SK-N-SH (cell line): ENCODE measurements around the gene ZNF407. TPM values are rescaled to one million over a fixed set of nuclear protein-coding genes. Genes with fewer than 3 reads are reported as not detected.

Experiments used
- CTCF ChIA-PET: fragments of 300-600, 350-600 bp; formaldehyde crosslinking; extraction: SDS; loops from one replicate; lab custom pipeline; 2021; lab: Yijun Ruan, JAX
- POLR2A ChIA-PET: fragments of 350-600 bp; sonication (Branson Sonifier 250); formaldehyde crosslinking; extraction: SDS; loops from one replicate; lab custom pipeline; 2020; ENCODE audit warnings: antibody characterized with exemption, inconsistent platforms; lab: Yijun Ruan, JAX
- DNase-seq: peaks from one replicate; pipeline ENCODE4 v3.0.0; 2012
- H2AFZ ChIP-seq: fragments of 200-600 bp; sonication (generic); 2 replicates; pipeline ENCODE4 v1.8.1; 2016; ENCODE audit warnings: antibody characterized with exemption, mild to moderate bottlenecking, low read depth
- H3F3A ChIP-seq: fragments of 200-600 bp; sonication (generic); replicated peaks from 2 replicates; pipeline ENCODE3; 2016; ENCODE audit warnings: antibody characterized with exemption, mild to moderate bottlenecking; ENCODE audit not compliant: insufficient read depth
- H3K27ac ChIP-seq, 2 experiments: fragments of 200-500 bp in 1 of 2; fragments of 200-600 bp in 1 of 2; sonication (Bioruptor generic) in 1 of 2; sonication (generic), shearing (Covaris generic) in 1 of 2; 2 replicates each; pipeline versions ENCODE4 v1.5.1 to v1.6.1; 2014 to 2016; ENCODE audit warnings: low read depth in 2 of 2, inconsistent platforms in 1 of 2, low read length in 1 of 2, mild to moderate bottlenecking in 1 of 2, mixed read lengths in 1 of 2
- H3K27me3 ChIP-seq: fragments of 200-600 bp; sonication (generic), shearing (Covaris generic); 2 replicates; pipeline ENCODE4 v1.6.1; 2016; ENCODE audit warnings: mixed run types; ENCODE audit not compliant: insufficient read depth
- H3K36me3 ChIP-seq, 2 experiments: fragments of 200-500 bp in 1 of 2; fragments of 200-600 bp in 1 of 2; sonication (Bioruptor generic) in 1 of 2; sonication (generic) in 1 of 2; replicated peaks in 1 of 2; 2 replicates each; pipeline versions ENCODE3 to v1.5.1; 2014 to 2016; ENCODE audit warnings: low read length in 1 of 2, mild to moderate bottlenecking in 1 of 2; ENCODE audit not compliant: insufficient read depth in 2 of 2, control insufficient read depth in 1 of 2
- H3K4me1 ChIP-seq, 2 experiments: fragments of 200-500 bp in 1 of 2; fragments of 200-600 bp in 1 of 2; sonication (Bioruptor generic) in 1 of 2; sonication (generic), shearing (Covaris generic) in 1 of 2; 2 replicates each; pipeline versions ENCODE4 v1.5.1 to v1.6.1; 2014 to 2016; ENCODE audit warnings: low read depth in 1 of 2, low read length in 1 of 2, mixed run types in 1 of 2; ENCODE audit not compliant: insufficient read depth in 2 of 2, control insufficient read depth in 1 of 2
- H3K4me2 ChIP-seq: fragments of 200-600 bp; sonication (generic), shearing (Covaris generic); 2 replicates; pipeline ENCODE4 v1.6.1; 2017; ENCODE audit warnings: mixed run types
- H3K4me3 ChIP-seq, 2 experiments: fragments of 200-500 bp in 1 of 2; fragments of 200-600 bp in 1 of 2; sonication (Bioruptor generic) in 1 of 2; sonication (generic), shearing (Covaris generic) in 1 of 2; 2 replicates each; pipeline versions ENCODE4 v1.5.1 to v1.8.1; 2014 to 2016; ENCODE audit warnings: low read depth in 2 of 2, inconsistent platforms in 1 of 2, low read length in 1 of 2, mild to moderate bottlenecking in 1 of 2, mixed read lengths in 1 of 2, moderate library complexity in 1 of 2
- H3K79me2 ChIP-seq: fragments of 200-600 bp; sonication (generic); 2 replicates; pipeline ENCODE4 v1.8.1; 2017; ENCODE audit warnings: mild to moderate bottlenecking; ENCODE audit not compliant: insufficient read depth
- H3K9ac ChIP-seq: fragments of 200-600 bp; sonication (generic); 2 replicates; pipeline ENCODE4 v1.6.1; 2017; ENCODE audit warnings: mixed run types
- H3K9me2 ChIP-seq: fragments of 200-600 bp; sonication (generic); 2 replicates; pipeline ENCODE4 v1.6.1; 2017; ENCODE audit warnings: mixed run types
- H3K9me3 ChIP-seq: fragments of 200-600 bp; sonication (generic); 2 replicates; pipeline ENCODE4 v1.6.1; 2017; ENCODE audit warnings: mixed run types, mild to moderate bottlenecking, moderate library complexity
- H4K20me1 ChIP-seq: fragments of 200-600 bp; sonication (generic); 2 replicates; pipeline ENCODE4 v1.6.1; 2017; ENCODE audit warnings: mild to moderate bottlenecking, mixed run types; ENCODE audit not compliant: insufficient read depth
- CHD2 ChIP-seq: fragments of 150-350 bp; IDR thresholded peaks from 2 replicates; pipeline ENCODE4 v1.6.1; 2018; ENCODE audit warnings: low read length; ENCODE audit not compliant: partially characterized antibody
- CTCF ChIP-seq: fragments of 200-600 bp; sonication (generic); IDR thresholded peaks from 2 replicates; pipeline ENCODE4 v1.6.1; 2017; ENCODE audit warnings: antibody characterized with exemption, mild to moderate bottlenecking, moderate library complexity
- ELF1 ChIP-seq: IDR thresholded peaks from 2 replicates; pipeline ENCODE4 v1.4.0; 2012
- EP300 ChIP-seq, 2 experiments: IDR thresholded peaks; 2 replicates each; pipeline versions ENCODE4 v1.4.0 to v1.6.1; 2012; ENCODE audit warnings: borderline replicate concordance in 1 of 2, low read depth in 1 of 2, low read length in 1 of 2
- FOXJ3 ChIP-seq: sonication (generic); formaldehyde crosslinking; IDR thresholded peaks from 2 replicates; pipeline ENCODE4 v1.5.1; 2020; ENCODE audit warnings: mild to moderate bottlenecking, missing genetic modification reagents
- FOXM1 ChIP-seq: IDR thresholded peaks from 2 replicates; pipeline ENCODE4 v1.4.0; 2012; ENCODE audit warnings: low read depth, mild to moderate bottlenecking
- IRF3 ChIP-seq: fragments of 150-350 bp; IDR thresholded peaks from 2 replicates; pipeline ENCODE4 v1.6.1; 2016; ENCODE audit warnings: mild to moderate bottlenecking, low read depth, low read length
- NFIC ChIP-seq: IDR thresholded peaks from 2 replicates; pipeline ENCODE4 v1.4.0; 2012; ENCODE audit warnings: borderline replicate concordance
- RCOR1 ChIP-seq: fragments of 150-350 bp; IDR thresholded peaks from 2 replicates; pipeline ENCODE4 v1.6.1; 2017; ENCODE audit warnings: antibody characterized with exemption, low read length
- REST ChIP-seq: IDR thresholded peaks from 2 replicates; pipeline ENCODE4 v1.6.1; 2012; ENCODE audit warnings: mild to moderate bottlenecking, low read depth, low read length, moderate library complexity
- RFX5 ChIP-seq: IDR thresholded peaks from 2 replicates; pipeline ENCODE4 v1.6.1; 2012; ENCODE audit warnings: mild to moderate bottlenecking, improper control_type of control experiment, low read length
- SMC3 ChIP-seq: IDR thresholded peaks from 2 replicates; pipeline ENCODE4 v1.6.1; 2012; ENCODE audit warnings: low read depth, low read length, improper control_type of control experiment
- TAF1 ChIP-seq: IDR thresholded peaks from 2 replicates; pipeline ENCODE4 v1.6.1; 2012; ENCODE audit warnings: low read depth, mild to moderate bottlenecking, low read length, moderate library complexity, borderline replicate concordance
- USF2 ChIP-seq: fragments of 150-350 bp; IDR thresholded peaks from 2 replicates; pipeline ENCODE4 v1.6.1; 2017; ENCODE audit warnings: antibody characterized with exemption, low read length, low read depth, borderline replicate concordance
- ZBTB33 ChIP-seq: IDR thresholded peaks from 2 replicates; pipeline ENCODE4 v1.4.0; 2012; ENCODE audit warnings: low read depth, borderline replicate concordance
- WGBS: methylation state at CpG from one replicate; pipeline ENCODE4 v1.1.6; 2017; ENCODE audit warnings: low lambda C conversion rate; 5-methylcytosine and 5-hydroxymethylcytosine counted together
- polyA plus RNA-seq, 3 experiments: library from polyadenylated mRNA; depleted of rRNA; stranded (reverse); fragments of >200 nt; gene quantifications; 2 replicates each; pipeline ENCODE4 v1.2.3, GENCODE V29; 2012

Gene ZNF407
- polyA plus RNA-seq, 1 of the 3 experiments (the other 2 are of a cell fraction): 2.6 TPM

- WGBS: 10% methylated on average over 3 of the region's 3 CpGs
- H3K36me3 ChIP-seq: no peaks in the 10 kb centered on the region
- no peak overlapping the region for H3K4me2 ChIP-seq
- H3K4me1 ChIP-seq: no peaks in the 10 kb centered on the region
- no peaks in the 10 kb centered on the region for H3K79me2 ChIP-seq
- POLR2A ChIA-PET: no interaction called here
- no peak overlapping the region for H3K9ac ChIP-seq
- H2AFZ ChIP-seq: no peak overlapping the region
- H3K9me3 ChIP-seq: no peaks in the 10 kb centered on the region
- DNase-seq: no peak
- H3K27me3 ChIP-seq: peaks cover 20% of the 10 kb centered on the region; the same call in 1 of the 2 replicates
- no peak overlapping the region for H3K4me3 ChIP-seq
- H3K27ac ChIP-seq: no peak overlapping the region
- CTCF ChIA-PET: interaction anchor here (0.6 to 4.6 kb wide), 41 partner anchors 8 to 1863 kb away, joined by 3 to 88 read pairs (median 5); partner anchors contain the start of gene CNDP1
- H4K20me1 ChIP-seq: no peaks in the 10 kb centered on the region
- no peaks in the 10 kb centered on the region for H3K9me2 ChIP-seq
- no peaks in the 10 kb centered on the region for H3F3A ChIP-seq
- TF ChIP-seq IRF3 (no peak), CTCF (no peak), USF2 (no peak), ZBTB33 (no peak), RCOR1 (no peak), EP300 (IDR thresholded peaks at IDR 0.05; ENCODE audit: borderline replicate concordance in 1 of 2, low read depth in 1 of 2, low read length in 1 of 2) (no peak), RFX5 (no peak), CHD2 (no peak), NFIC (no peak), FOXJ3 (no peak), SMC3 (no peak), REST (no peak), ELF1 (no peak), FOXM1 (no peak), TAF1 (no peak)
- TF ChIP-seq, all 33 proteins: peak for 0
These were observed 46.2 kb upstream of the ZNF407 start for GRCh38 chr18:74551452-74551851.
